GM13976 (cell line): ENCODE data around the gene MAFG.

Experiments
- DNase-seq: peaks from one replicate; pipeline ENCODE4 v3.0.0; 2012; ENCODE audit warnings: low spot score
- in situ Hi-C: fragments of 300-500 bp; cut with MboI; formaldehyde crosslinking; loops from one replicate; pipeline ENCODE4 v1.12.0; 2022; ENCODE audit warnings: low sequenced_read_pairs, mixed read lengths, inconsistent platforms; ENCODE audit not compliant: unreplicated experiment
- TF ChIP-seq, protein P1 (sequence below): IDR thresholded peaks from 2 replicates; pipeline ENCODE4 v1.5.1; 2012; ENCODE audit warnings: borderline replicate concordance, mild to moderate bottlenecking; ENCODE audit not compliant: insufficient read depth; ENCODE audit errors: extremely low read depth, missing control alignments, control extremely low read depth

Gene MAFG

DNA sequence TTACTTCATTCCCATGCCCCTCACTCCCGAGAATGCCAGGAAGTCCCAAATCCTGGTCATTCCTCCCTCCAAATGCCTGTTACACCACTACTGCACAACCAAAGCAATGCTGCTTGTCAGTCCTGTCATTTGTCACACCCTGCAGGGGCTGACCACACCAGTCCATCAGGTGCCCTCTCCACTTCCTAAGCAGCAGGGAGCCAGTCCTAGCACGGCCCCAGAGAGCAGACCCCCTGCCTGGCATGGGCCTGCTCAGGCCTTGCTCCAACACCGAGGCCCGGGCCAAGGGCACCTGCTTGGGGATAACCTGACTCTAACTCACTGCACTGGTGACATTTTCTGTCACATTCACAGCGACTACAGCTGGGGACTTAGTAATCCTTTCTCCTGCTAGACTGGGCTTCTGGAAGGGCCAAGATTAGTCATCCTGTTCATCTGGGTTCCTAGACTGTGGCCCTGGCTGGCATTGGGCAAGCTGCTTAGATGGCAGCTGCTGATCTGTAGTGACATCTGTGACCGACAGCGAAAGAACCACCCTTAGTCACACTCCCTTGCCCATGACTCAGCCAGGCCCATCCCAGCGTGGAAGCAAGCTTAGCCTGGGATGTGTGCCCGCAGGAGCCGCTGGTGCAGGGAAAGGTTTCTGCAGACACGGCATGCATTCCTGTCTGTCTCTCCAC is 41.5 kb downstream of the MAFG start:
- in situ Hi-C loops, result no loop called here
- DNase-seq, result no peak
- TF ChIP-seq, protein P1, sequence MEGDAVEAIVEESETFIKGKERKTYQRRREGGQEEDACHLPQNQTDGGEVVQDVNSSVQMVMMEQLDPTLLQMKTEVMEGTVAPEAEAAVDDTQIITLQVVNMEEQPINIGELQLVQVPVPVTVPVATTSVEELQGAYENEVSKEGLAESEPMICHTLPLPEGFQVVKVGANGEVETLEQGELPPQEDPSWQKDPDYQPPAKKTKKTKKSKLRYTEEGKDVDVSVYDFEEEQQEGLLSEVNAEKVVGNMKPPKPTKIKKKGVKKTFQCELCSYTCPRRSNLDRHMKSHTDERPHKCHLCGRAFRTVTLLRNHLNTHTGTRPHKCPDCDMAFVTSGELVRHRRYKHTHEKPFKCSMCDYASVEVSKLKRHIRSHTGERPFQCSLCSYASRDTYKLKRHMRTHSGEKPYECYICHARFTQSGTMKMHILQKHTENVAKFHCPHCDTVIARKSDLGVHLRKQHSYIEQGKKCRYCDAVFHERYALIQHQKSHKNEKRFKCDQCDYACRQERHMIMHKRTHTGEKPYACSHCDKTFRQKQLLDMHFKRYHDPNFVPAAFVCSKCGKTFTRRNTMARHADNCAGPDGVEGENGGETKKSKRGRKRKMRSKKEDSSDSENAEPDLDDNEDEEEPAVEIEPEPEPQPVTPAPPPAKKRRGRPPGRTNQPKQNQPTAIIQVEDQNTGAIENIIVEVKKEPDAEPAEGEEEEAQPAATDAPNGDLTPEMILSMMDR, result no peak

DNA sequence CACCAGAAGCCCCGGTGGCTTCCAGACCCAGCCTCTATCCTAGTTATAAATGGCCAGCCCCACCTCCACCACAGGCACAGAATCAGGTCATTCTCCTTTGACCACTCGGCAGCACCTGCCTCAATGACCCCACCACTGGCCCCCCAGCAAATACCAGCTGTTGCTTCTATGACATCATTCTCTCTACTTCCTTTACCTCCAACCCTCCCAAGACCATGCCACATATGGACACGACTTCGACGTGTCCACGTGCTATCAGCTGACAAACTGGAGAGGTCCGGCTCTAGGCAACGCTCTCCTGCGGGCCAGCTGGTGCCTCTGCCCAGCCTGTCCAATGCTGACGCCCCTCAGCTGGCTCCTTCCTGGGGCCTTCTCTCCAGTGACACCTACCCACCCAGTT is 42.1 kb downstream of the MAFG start:
- DNase-seq, result no peak
- in situ Hi-C loops, result no loop called here
- TF ChIP-seq, protein P1, result no peak

DNA sequence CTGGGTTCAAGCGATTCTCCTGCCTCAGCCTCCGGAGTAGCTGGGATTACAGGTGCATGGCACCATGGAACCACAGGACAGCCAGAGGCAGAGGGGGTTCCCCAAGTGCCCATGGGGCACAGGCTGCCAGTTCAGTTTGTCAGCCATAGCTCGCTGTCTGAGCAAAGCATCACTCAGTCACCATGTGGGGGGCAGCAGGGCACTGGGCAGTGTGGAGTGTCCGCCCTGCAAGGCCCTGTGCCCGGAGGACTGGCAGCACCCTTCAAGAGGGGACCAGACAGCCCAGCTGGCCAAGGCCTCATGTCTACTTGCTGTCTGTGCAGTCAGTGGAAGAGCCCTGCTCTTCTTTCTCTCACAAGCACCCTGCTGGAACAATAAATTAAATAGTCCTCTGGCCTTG is 42.6 kb downstream of the MAFG start:
- in situ Hi-C loops, result no loop called here
- TF ChIP-seq, protein P1, result no peak
- DNase-seq, result no peak

DNA sequence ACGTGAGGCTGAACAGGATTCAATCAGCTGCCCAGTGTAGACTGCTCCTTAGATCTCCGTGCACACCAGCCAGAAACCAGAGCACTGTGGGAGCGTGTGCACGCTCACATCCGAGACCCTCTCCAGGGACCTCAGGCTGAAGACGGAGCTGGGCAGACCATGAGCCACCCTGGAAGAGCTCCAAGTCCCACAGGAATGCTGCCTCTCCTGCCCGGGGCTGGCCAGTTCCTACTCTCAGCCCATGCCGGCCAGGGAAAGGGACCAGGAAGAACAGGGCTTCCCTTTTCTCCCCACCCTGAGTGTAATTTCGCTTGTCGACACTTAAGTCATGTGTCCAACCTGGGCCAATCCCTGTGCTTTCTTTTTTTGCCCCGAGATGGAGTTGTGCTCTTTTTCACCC is 43.0 kb downstream of the MAFG start:
- in situ Hi-C loops, result no loop called here
- no peak for DNase-seq
- TF ChIP-seq, protein P1, result no peak

- no peak for DNase-seq
- in situ Hi-C loops, result no loop called here
- TF ChIP-seq, protein P1, result no peak
These were observed 48.4 kb downstream of the MAFG start for GRCh38 chr17:81879121-81879520.

GRCh38 chr17:81878294-81878693 is 49.2 kb downstream of the MAFG start:
- DNase-seq, result no peak
- TF ChIP-seq, protein P1, result no peak
- in situ Hi-C loops, result no loop called here

DNA sequence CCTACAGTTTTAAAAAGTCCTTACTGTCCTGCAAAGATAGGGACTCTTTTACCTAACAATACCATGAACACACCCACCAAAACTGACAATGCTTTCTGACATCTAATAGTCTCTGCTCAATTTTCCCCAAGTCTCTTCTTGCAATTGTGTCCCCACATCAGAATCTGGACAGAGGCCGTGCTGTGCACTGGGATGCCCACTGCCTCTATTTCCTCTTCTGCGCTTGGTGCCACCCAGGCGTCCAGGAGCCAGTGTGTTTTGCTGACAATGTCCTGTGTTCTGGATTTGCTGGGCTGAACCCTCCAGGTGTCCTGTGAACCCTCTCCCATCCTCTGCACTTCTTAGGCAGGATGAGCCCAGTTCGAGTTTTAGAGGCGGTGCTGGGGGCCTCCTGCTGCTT is 50.0 kb downstream of the MAFG start:
- in situ Hi-C loops, result no loop called here
- DNase-seq, result no peak
- TF ChIP-seq, protein P1, result no peak
